Measurements from ENCODE around the gene RNF217. TPM values are rescaled to one million over a fixed set of nuclear protein-coding genes. Genes with fewer than 3 reads are reported as not detected.

Gene RNF217
- total and polyA plus RNA-seq, 2 of the 8 experiments (the other 6 are each of a cell fraction or from before 2014, with no cell fraction given) = 2.0 to 8.9 TPM

DNA sequence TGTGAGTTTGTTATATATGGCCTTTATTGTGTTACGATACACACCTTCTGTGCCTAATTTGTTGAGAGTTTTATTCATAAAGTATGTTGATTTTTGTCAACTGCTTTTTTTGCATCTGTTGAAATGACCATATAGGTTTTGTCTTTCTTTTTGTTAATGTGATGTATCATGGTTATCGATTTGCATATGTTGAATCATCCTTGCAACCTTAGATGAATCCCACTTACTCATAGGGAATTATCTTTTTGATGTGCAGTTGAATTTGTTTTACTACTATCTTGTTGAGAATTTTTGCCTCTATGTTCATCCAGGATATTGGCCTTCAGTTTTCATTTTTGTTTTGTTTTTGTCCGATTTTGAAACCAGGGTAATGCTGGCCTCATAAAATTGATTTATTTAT is 145.7 kb downstream of the RNF217 start:
- no peaks in the 10 kb centered on the region for H3K79me1 ChIP-seq (ENCODE audit: low read depth, low read length)
- CTCF ChIA-PET (ENCODE audit: partially characterized antibody) = no interaction called here
- TF ChIP-seq RAD21 (IDR thresholded peaks at IDR 0.05 in 1 of 2, conservative IDR thresholded peaks at IDR 0.05 in 1 of 2; ENCODE audit: low read depth in 2 of 2, low read length in 2 of 2) (no peak), HDAC2 (IDR thresholded peaks at IDR 0.05; ENCODE audit: borderline replicate concordance in 1 of 2, low read depth in 2 of 2, low read length in 2 of 2) (no peak), TBP (IDR thresholded peaks at IDR 0.05; ENCODE audit: low read depth, low read length) (no peak), POLR2AphosphoS5 (IDR thresholded peaks at IDR 0.05; ENCODE audit: low read depth, low read length) (no peak), NANOG (IDR thresholded peaks at IDR 0.05; ENCODE audit: insufficient read depth, low read depth, low read length, poor library complexity, severe bottlenecking) (no peak), TCF12 (IDR thresholded peaks at IDR 0.05; ENCODE audit: low read depth, low read length) (no peak)
- TF ChIP-seq, protein P1, sequence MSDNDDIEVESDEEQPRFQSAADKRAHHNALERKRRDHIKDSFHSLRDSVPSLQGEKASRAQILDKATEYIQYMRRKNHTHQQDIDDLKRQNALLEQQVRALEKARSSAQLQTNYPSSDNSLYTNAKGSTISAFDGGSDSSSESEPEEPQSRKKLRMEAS (IDR thresholded peaks at IDR 0.05) = no peak
- no peak overlapping the region for H2BK15ac ChIP-seq (ENCODE audit: low read length)
- H3K9me3 ChIP-seq (ENCODE audit: insufficient read depth in 2 of 2, low read depth in 1 of 2, low read length in 1 of 2) = peaks cover 5 to 6% of the 10 kb centered on the region in 2 experiments; a peak in 2 of 4 replicates
- no peaks in the 10 kb centered on the region for H4K20me1 ChIP-seq (replicated peaks in 1 of 2; ENCODE audit: control insufficient read depth in 1 of 2, insufficient read depth in 2 of 2, low read length in 2 of 2)
- no peak overlapping the region for H4K8ac ChIP-seq (ENCODE audit: extremely low read depth, insufficient read depth, low read length)
- WGBS, 2 experiments (ENCODE audit: extremely low coverage in 1 of 2, insufficient coverage in 1 of 2, insufficient read length in 1 of 2, insufficient replicate concordance in 2 of 2, low coverage in 1 of 2, low lambda C conversion rate in 2 of 2, missing lambda C conversion rate in 1 of 2) = 95% methylated on average over 3 of the region's 3 CpGs; no CpG with 5 or more reads in 1 of the 2 experiments
- H3K4ac ChIP-seq (replicated peaks; ENCODE audit: insufficient read length, low read depth, low read length) = no peak overlapping the region
- no peak overlapping the region for H3K4me2 ChIP-seq (ENCODE audit: insufficient read depth in 1 of 2, low read depth in 2 of 2, low read length in 2 of 2)
- H3K27me3 ChIP-seq (replicated peaks in 1 of 4; ENCODE audit: control insufficient read depth in 3 of 4, extremely low read depth in 1 of 4, insufficient read depth in 3 of 4, low read length in 3 of 4) = no peaks in the 10 kb centered on the region
- H3K56ac ChIP-seq (replicated peaks; ENCODE audit: insufficient read length, low read depth, low read length) = no peak overlapping the region
- H3K18ac ChIP-seq (ENCODE audit: extremely low read depth, low read length) = no peak overlapping the region
- H2BK120ac ChIP-seq (replicated peaks; ENCODE audit: low read depth, low read length) = no peak overlapping the region
- no peak overlapping the region for H2BK12ac ChIP-seq (ENCODE audit: low read depth, low read length)
- FAIRE-seq = no peak
- H2AFZ ChIP-seq (ENCODE audit: low read length) = no peak overlapping the region
- no peak overlapping the region for H2BK20ac ChIP-seq (ENCODE audit: low read length)
- H4K91ac ChIP-seq (replicated peaks; ENCODE audit: insufficient read length, low read length) = no peak overlapping the region
- H2BK5ac ChIP-seq (ENCODE audit: low read depth, low read length) = no peak overlapping the region
- no peak overlapping the region for H3K23ac ChIP-seq (ENCODE audit: insufficient read length)
- H2AK5ac ChIP-seq (ENCODE audit: low read depth, low read length) = no peak overlapping the region
- no peak for DNase-seq (ENCODE audit: low read depth in 1 of 2, low spot score in 2 of 2)
- no peaks in the 10 kb centered on the region for H3K36me3 ChIP-seq (ENCODE audit: control insufficient read depth in 2 of 4, insufficient read depth in 4 of 4, low read length in 3 of 4)
- H3K14ac ChIP-seq (ENCODE audit: insufficient read length) = no peak overlapping the region
- H3K9ac ChIP-seq (replicated peaks in 1 of 4; ENCODE audit: extremely low read depth in 1 of 4, low read depth in 3 of 4, low read length in 3 of 4) = no peak overlapping the region
- H3K4me3 ChIP-seq (ENCODE audit: extremely low read depth in 1 of 4, insufficient read depth in 2 of 4, low read depth in 3 of 4, low read length in 4 of 4) = no peak overlapping the region
- no peak overlapping the region for H4K5ac ChIP-seq (ENCODE audit: insufficient read length, low read depth, low read length)
- no peaks in the 10 kb centered on the region for H3K23me2 ChIP-seq (ENCODE audit: low read depth, low read length)
- peaks cover 0 to 9% (median 4%) of the 10 kb centered on the region in 4 experiments; a peak in 4 of 7 replicates for H3K4me1 ChIP-seq (replicated peaks in 1 of 4; ENCODE audit: control insufficient read depth in 3 of 4, insufficient read depth in 4 of 4, low read length in 3 of 4)
- no peaks in the 10 kb centered on the region for H3K79me2 ChIP-seq (ENCODE audit: control insufficient read depth in 1 of 2, insufficient read depth in 2 of 2, low read length in 2 of 2)
- POLR2A ChIA-PET (ENCODE audit: partially characterized antibody) = no interaction called here
- no peak overlapping the region for H3K27ac ChIP-seq (ENCODE audit: low read depth, low read length)

Data from H1 (cell line).